ENCODE results near the gene PCOLCE2. TPM values are rescaled to one million over a fixed set of nuclear protein-coding genes. Genes with fewer than 3 reads are reported as not detected.

The PCOLCE2 gene
- total and polyA plus RNA-seq, 2 of the 8 experiments (the other 6 are each of a cell fraction or from before 2014, with no cell fraction given) = 11.1 to 12.6 TPM

DNA sequence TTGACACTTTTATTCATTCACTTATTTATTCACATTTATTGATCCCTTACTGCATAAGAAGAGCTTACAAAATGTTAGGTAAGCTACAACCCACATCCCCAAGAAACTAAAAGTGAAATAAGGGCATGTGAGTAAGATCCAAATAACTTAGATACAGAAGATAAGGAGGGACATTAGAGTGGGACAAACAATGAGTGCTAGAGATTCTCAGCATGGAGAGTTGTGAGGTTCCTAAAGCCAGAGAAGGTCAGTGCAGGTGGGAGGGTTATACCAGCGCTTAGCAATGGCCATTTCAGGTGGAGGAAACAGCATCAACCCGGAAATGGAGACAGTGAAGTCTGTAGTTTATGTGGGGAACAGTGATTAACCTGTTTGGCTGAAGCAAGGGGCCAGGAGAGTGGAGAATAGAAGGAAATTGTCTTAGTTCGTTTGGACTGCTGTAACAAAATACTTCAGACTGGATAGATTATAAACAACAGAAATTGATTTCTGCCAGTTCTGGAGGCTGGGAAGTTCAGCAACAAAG, 25.5 kb upstream of the PCOLCE2 start (continued):
- TF ChIP-seq, protein P1, sequence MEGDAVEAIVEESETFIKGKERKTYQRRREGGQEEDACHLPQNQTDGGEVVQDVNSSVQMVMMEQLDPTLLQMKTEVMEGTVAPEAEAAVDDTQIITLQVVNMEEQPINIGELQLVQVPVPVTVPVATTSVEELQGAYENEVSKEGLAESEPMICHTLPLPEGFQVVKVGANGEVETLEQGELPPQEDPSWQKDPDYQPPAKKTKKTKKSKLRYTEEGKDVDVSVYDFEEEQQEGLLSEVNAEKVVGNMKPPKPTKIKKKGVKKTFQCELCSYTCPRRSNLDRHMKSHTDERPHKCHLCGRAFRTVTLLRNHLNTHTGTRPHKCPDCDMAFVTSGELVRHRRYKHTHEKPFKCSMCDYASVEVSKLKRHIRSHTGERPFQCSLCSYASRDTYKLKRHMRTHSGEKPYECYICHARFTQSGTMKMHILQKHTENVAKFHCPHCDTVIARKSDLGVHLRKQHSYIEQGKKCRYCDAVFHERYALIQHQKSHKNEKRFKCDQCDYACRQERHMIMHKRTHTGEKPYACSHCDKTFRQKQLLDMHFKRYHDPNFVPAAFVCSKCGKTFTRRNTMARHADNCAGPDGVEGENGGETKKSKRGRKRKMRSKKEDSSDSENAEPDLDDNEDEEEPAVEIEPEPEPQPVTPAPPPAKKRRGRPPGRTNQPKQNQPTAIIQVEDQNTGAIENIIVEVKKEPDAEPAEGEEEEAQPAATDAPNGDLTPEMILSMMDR (IDR thresholded peaks at IDR 0.05; ENCODE audit: control extremely low read depth in 1 of 3, insufficient read depth in 1 of 3, low read depth in 1 of 3, low read length in 3 of 3) = no peak
- no peak for TF ChIP-seq EP300 (IDR thresholded peaks at IDR 0.05; ENCODE audit: borderline replicate concordance in 1 of 2, low read depth in 2 of 2, low read length in 2 of 2)

Measured in H1 (cell line).